ENCODE data around the gene SNU13.

- no peak for TF ChIP-seq ZNF274 (IDR thresholded peaks at IDR 0.05; ENCODE audit: low read depth, low read length)
- no peak for TF ChIP-seq YY1 (IDR thresholded peaks at IDR 0.05; ENCODE audit: insufficient read depth, insufficient read length)
- no peak for TF ChIP-seq SUZ12 (IDR thresholded peaks at IDR 0.05; ENCODE audit: extremely low read depth, insufficient read depth, insufficient read length)
Measured at GRCh38 chr22:41695211-41695610, 6.5 kb upstream of the SNU13 start.
